HEK293 (cell line): Measurements from ENCODE around the gene PTK7.

ENCODE experiments used
- SETDB1 ChIP-seq: IDR thresholded peaks from one replicate; pipeline ENCODE4 v1.6.1; 2017; ENCODE audit warnings: mild to moderate bottlenecking, low read length, moderate library complexity, mixed read lengths; ENCODE audit not compliant: insufficient read length
- TCF7L2 ChIP-seq: IDR thresholded peaks from 2 replicates; pipeline ENCODE4 v1.6.1; 2011; ENCODE audit warnings: low read depth, mild to moderate bottlenecking, inconsistent platforms, low read length, moderate library complexity, borderline replicate concordance
- ZBTB6 ChIP-seq: fragments of 450-650 bp; formaldehyde crosslinking; IDR thresholded peaks from 2 replicates; pipeline ENCODE4 v1.5.1; 2017; ENCODE audit warnings: missing biosample characterization, missing genetic modification characterization
- ZNF202 ChIP-seq: fragments of 450-650 bp; formaldehyde crosslinking; IDR thresholded peaks from 2 replicates; pipeline ENCODE4 v1.5.1; 2016; ENCODE audit warnings: missing biosample characterization, missing genetic modification characterization, borderline replicate concordance
- ZNF274 ChIP-seq, 2 experiments: fragments of 200-500 bp in 1 of 2; fragments of 450-650 bp in 1 of 2; sonication (Bioruptor generic) in 1 of 2; formaldehyde crosslinking in 1 of 2; IDR thresholded peaks; 2 replicates each; pipeline versions ENCODE4 v1.5.1 to v1.6.1; 2014 to 2016; ENCODE audit warnings: borderline replicate concordance in 1 of 2, inconsistent platforms in 1 of 2, low read length in 1 of 2, missing biosample characterization in 1 of 2, missing genetic modification characterization in 1 of 2
- ZNF354C ChIP-seq: fragments of 450-650 bp; formaldehyde crosslinking; IDR thresholded peaks from 2 replicates; pipeline ENCODE4 v1.5.1; 2016; ENCODE audit warnings: missing biosample characterization, missing genetic modification characterization, low read depth, borderline replicate concordance
- ZNF366 ChIP-seq: fragments of 450-650 bp; formaldehyde crosslinking; conservative IDR thresholded peaks from 2 replicates; pipeline ENCODE4 v1.5.1; 2016; ENCODE audit warnings: missing biosample characterization, missing genetic modification characterization
- ZNF558 ChIP-seq: fragments of 450-650 bp; formaldehyde crosslinking; IDR thresholded peaks from 2 replicates; pipeline ENCODE4 v1.5.1; 2016; ENCODE audit warnings: missing biosample characterization, missing genetic modification characterization
- ZNF561 ChIP-seq: fragments of 450-650 bp; IDR thresholded peaks from 2 replicates; pipeline ENCODE4 v1.5.1; 2018; ENCODE audit warnings: missing biosample characterization, missing genetic modification characterization, borderline replicate concordance
- ZNF677 ChIP-seq: fragments of 450-650 bp; IDR thresholded peaks from 2 replicates; pipeline ENCODE4 v1.5.0; 2018; ENCODE audit warnings: missing biosample characterization, mild to moderate bottlenecking, missing genetic modification characterization, moderate library complexity
- TF ChIP-seq, protein P1 (sequence below): fragments of 450-650 bp; formaldehyde crosslinking; IDR thresholded peaks from 2 replicates; pipeline ENCODE4 v1.5.1; 2016; ENCODE audit warnings: missing biosample characterization, missing genetic modification characterization
- TF ChIP-seq, protein P2 (sequence below): fragments of 450-650 bp; formaldehyde crosslinking; conservative IDR thresholded peaks from 2 replicates; pipeline ENCODE4 v1.5.1; 2016; ENCODE audit warnings: low read depth, missing biosample characterization, missing genetic modification characterization

- no peak for TF ChIP-seq SETDB1
- no peak for TF ChIP-seq ZNF354C (tag by site-specific recombination)
- TF ChIP-seq, protein P1, sequence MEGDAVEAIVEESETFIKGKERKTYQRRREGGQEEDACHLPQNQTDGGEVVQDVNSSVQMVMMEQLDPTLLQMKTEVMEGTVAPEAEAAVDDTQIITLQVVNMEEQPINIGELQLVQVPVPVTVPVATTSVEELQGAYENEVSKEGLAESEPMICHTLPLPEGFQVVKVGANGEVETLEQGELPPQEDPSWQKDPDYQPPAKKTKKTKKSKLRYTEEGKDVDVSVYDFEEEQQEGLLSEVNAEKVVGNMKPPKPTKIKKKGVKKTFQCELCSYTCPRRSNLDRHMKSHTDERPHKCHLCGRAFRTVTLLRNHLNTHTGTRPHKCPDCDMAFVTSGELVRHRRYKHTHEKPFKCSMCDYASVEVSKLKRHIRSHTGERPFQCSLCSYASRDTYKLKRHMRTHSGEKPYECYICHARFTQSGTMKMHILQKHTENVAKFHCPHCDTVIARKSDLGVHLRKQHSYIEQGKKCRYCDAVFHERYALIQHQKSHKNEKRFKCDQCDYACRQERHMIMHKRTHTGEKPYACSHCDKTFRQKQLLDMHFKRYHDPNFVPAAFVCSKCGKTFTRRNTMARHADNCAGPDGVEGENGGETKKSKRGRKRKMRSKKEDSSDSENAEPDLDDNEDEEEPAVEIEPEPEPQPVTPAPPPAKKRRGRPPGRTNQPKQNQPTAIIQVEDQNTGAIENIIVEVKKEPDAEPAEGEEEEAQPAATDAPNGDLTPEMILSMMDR (tag by site-specific recombination) = no peak
- no peak for TF ChIP-seq TCF7L2
- no peak for TF ChIP-seq ZNF558 (tag by site-specific recombination)
- TF ChIP-seq ZNF561 (tag by site-specific recombination) = no peak
- TF ChIP-seq ZNF202 = no peak
- no peak for TF ChIP-seq ZNF677 (tag by site-specific recombination)
- no peak for TF ChIP-seq ZNF274 (IDR thresholded peaks at IDR 0.05; ENCODE audit: low read length)
- no peak for TF ChIP-seq ZNF274 (tag by site-specific recombination; IDR thresholded peaks at IDR 0.05; ENCODE audit: borderline replicate concordance)
- TF ChIP-seq, protein P2, sequence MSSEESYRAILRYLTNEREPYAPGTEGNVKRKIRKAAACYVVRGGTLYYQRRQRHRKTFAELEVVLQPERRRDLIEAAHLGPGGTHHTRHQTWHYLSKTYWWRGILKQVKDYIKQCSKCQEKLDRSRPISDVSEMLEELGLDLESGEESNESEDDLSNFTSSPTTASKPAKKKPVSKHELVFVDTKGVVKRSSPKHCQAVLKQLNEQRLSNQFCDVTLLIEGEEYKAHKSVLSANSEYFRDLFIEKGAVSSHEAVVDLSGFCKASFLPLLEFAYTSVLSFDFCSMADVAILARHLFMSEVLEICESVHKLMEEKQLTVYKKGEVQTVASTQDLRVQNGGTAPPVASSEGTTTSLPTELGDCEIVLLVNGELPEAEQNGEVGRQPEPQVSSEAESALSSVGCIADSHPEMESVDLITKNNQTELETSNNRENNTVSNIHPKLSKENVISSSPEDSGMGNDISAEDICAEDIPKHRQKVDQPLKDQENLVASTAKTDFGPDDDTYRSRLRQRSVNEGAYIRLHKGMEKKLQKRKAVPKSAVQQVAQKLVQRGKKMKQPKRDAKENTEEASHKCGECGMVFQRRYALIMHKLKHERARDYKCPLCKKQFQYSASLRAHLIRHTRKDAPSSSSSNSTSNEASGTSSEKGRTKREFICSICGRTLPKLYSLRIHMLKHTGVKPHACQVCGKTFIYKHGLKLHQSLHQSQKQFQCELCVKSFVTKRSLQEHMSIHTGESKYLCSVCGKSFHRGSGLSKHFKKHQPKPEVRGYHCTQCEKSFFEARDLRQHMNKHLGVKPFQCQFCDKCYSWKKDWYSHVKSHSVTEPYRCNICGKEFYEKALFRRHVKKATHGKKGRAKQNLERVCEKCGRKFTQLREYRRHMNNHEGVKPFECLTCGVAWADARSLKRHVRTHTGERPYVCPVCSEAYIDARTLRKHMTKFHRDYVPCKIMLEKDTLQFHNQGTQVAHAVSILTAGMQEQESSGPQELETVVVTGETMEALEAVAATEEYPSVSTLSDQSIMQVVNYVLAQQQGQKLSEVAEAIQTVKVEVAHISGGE = no peak
- no peak for TF ChIP-seq ZBTB6
- TF ChIP-seq ZNF366 (tag by site-specific recombination) = no peak
These were observed 124.4 kb downstream of the PTK7 start for GRCh38 chr6:43200541-43200940.
